Effector memory CD4-positive, alpha-beta T cell (primary cell): ENCODE measurements around the gene GMEB1.
"Not testable (repeated sequence)": the region's sequence is repeated elsewhere in the genome, so short reads cannot be mapped to it uniquely, and the experiment has no call there.

ENCODE experiments used
- DNase-seq, 3 donors: peaks; one replicate each; pipeline ENCODE4 v3.0.0-alpha.2; 2020
- H3K27ac ChIP-seq: 2 replicates; pipeline ENCODE4 v1.7.0; 2013; ENCODE audit warnings: mild to moderate bottlenecking, low read length, moderate library complexity; ENCODE audit not compliant: insufficient read depth, poor library complexity, severe bottlenecking
- H3K27me3 ChIP-seq: replicated peaks from 2 replicates; pipeline ENCODE4 v1.7.0; 2013; ENCODE audit warnings: mild to moderate bottlenecking, low read length; ENCODE audit not compliant: insufficient read depth, control insufficient read depth, poor library complexity, severe bottlenecking
- H3K36me3 ChIP-seq: 2 replicates; pipeline ENCODE4 v1.7.0; 2013; ENCODE audit warnings: mild to moderate bottlenecking, low read length, moderate library complexity; ENCODE audit not compliant: control insufficient read depth, insufficient read depth
- H3K4me1 ChIP-seq: 2 replicates; pipeline ENCODE4 v1.7.0; 2013; ENCODE audit warnings: low read length, mild to moderate bottlenecking; ENCODE audit not compliant: control insufficient read depth, insufficient read depth, poor library complexity, severe bottlenecking
- H3K4me3 ChIP-seq: 2 replicates; pipeline ENCODE4 v1.7.0; 2013; ENCODE audit warnings: low read length, low read depth, mild to moderate bottlenecking; ENCODE audit not compliant: insufficient read depth, poor library complexity, severe bottlenecking
- H3K9me3 ChIP-seq: 2 replicates; pipeline ENCODE4 v1.7.0; 2013; ENCODE audit warnings: mild to moderate bottlenecking, low read length, moderate library complexity; ENCODE audit not compliant: control insufficient read depth

Gene GMEB1

DNA sequence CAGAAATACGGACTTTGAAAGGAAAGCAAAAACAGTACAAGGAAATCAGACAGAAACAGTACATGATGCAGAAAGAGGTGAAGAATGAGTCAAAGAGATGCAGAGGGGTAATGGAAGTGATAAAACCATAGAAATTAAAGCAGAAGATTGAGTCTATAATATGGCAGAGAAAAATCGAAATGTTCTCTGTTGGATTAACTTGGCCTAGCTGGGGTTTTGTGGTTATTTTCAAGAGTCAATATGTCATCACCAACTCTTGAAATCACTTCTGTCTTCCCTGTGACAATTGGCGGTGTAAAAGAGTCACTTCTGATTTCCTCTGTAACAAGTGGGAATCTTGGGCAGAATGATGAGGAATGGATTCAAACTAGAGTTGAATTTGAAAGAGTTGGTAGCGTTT lies 75.6 kb downstream of the GMEB1 start:
- H3K4me1 ChIP-seq = peaks cover 25% of the 10 kb centered on the region
- no peak overlapping the region for H3K27ac ChIP-seq
- no peak for DNase-seq
- no peaks in the 10 kb centered on the region for H3K27me3 ChIP-seq
- H3K4me3 ChIP-seq = no peak overlapping the region
- H3K9me3 ChIP-seq = no peaks in the 10 kb centered on the region
- H3K36me3 ChIP-seq = peaks cover 42% of the 10 kb centered on the region

DNA sequence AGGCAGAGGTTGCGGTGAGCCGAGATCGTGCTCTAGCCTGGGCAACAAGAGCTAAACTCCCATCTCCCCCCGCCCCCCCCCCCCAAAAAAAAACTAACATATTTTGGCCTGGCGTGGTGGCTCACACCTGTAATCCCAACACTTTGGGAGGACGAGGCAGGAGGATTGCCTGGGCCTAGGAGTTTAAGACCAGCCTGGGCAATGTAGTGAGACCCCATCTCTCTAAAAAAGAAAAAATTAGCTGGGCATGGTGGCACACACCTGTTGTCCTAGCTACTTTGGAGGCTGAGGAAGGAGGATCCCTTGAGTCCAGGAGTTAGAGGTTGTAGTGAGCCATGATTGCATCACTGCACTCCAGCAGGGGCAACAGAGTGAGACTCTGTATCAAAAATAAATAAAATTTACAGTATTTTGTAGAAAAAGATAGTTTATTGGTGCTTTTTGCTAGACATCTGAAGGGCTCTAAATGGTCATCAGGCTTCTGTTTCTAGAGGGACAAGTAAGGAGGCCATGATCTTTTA lies 77.1 kb downstream of the GMEB1 start:
- Histone ChIP-seq H3K9me3 (no peaks in the 10 kb centered on the region), H3K36me3 (peaks cover 32% of the 10 kb centered on the region), H3K27me3 (no peaks in the 10 kb centered on the region), H3K4me1 (peaks cover 22% of the 10 kb centered on the region), H3K4me3 (no peak overlapping the region), H3K27ac (no peak overlapping the region)
- DNase-seq = no peak

DNA sequence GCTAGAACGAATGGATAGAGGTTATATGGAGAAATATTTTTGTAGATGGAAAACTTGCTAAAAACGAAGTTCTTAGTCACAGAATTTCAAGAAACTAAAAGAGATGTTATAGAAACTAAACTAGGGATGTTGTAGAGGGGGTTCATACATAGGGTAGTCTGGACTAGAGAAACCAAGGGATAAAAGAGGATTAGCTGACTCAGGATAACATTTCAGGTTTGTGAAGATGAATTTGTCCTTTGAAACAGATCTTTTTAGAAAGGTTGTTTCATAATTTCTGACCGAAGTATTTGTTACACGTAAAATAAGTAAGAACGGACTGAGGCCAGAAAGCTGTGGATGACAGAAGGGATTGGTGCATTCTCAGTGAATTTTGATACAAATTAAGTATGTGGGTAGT lies 81.7 kb downstream of the GMEB1 start:
- Histone ChIP-seq H3K27me3 (no peaks in the 10 kb centered on the region), H3K4me3 (no peak overlapping the region), H3K9me3 (no peaks in the 10 kb centered on the region), H3K36me3 (no peaks in the 10 kb centered on the region), H3K4me1 (peaks cover 39% of the 10 kb centered on the region), H3K27ac (no peak overlapping the region)
- no peak for DNase-seq

DNA sequence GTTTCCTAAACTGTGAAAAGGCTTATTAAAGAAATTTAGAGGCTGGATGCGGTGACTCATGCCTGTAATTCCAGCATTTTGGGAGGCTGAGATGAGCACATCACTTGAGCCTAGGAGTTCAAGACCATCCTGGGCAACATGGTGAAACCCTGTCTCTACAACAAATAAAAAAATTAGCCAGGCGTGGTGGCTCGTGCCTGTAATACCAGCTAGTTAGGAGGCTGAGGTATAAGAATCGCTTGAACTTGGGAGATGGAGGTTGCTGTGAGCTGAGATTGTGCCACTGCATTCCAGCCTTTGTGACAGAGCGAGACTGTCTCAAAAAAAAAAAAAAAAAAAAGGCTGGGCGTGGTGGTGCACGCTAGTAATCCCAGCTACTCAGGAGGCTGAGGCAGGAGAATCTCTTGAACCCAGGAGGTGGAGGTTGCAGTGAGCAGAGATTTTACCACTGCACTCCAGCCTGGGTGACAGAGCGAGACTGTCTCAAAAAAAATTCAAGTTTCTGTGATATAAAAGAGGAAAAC lies 82.2 kb downstream of the GMEB1 start:
- H3K27ac ChIP-seq, H3K27me3 ChIP-seq, DNase-seq, H3K9me3 ChIP-seq, H3K36me3 ChIP-seq, H3K4me3 ChIP-seq: not testable (repeated sequence)
- peaks cover 38% of the 10 kb centered on the region for H3K4me1 ChIP-seq

DNA sequence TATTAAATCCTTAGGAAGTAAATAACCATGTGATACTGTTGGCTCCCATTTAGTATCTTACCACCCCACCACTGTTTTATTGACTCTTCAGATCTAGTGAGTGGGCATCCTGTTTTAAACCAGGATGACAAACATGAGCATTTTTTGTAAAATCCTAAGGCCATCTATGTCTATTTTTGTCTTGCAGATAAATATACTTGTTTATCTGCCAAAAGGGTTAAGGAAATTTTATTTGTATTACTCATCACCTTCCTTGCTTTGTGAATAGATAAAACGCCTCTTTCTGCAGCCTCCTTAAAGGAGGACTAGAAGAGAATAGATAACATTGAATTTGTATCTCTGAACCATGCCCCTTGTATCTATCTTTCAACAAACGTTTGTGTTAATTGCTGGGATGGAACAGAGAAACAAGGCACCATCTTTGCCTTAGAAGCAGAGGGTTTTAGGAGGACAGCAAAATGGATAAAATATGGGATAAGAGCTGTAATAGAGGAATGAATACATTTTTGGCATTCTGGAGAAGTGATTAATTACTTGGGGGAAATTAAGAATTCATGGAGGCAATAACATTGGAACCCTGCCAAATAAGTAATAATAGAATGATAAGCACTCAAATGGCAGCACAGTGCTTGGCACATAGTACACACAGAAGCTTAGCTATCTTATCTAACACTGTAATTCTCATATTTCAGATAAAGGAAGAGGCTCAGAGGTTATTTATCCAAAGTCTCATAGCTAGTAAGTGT lies 82.9 kb downstream of the GMEB1 start:
- Histone ChIP-seq H3K4me1 (peaks cover 37% of the 10 kb centered on the region), H3K9me3 (no peaks in the 10 kb centered on the region), H3K27ac (no peak overlapping the region), H3K36me3 (no peaks in the 10 kb centered on the region), H3K4me3 (no peak overlapping the region), H3K27me3 (no peaks in the 10 kb centered on the region)
- no peak for DNase-seq

DNA sequence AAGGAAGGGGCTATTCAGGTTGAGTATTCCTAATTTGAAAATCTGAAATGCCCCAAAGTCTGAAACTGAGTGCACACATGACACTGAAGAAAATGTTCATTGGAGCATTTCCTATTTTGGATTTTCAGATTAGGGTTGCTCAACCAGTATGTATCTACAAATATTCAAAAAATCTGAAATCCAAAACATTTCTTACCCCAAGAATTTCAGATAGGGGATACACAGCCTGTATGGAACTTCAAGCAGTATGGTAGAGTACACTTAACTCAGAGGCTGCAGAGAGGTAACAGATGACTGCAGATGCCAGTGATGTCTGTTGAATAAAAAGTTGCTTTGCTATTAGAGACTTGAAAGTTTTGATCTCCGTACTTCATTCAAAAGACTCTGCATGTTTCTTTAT lies 87.1 kb downstream of the GMEB1 start:
- no peak overlapping the region for H3K4me3 ChIP-seq
- H3K36me3 ChIP-seq = peaks cover 25% of the 10 kb centered on the region
- DNase-seq = no peak
- no peaks in the 10 kb centered on the region for H3K9me3 ChIP-seq
- no peak overlapping the region for H3K27ac ChIP-seq
- H3K4me1 ChIP-seq = peaks cover 28% of the 10 kb centered on the region
- H3K27me3 ChIP-seq = no peaks in the 10 kb centered on the region

DNA sequence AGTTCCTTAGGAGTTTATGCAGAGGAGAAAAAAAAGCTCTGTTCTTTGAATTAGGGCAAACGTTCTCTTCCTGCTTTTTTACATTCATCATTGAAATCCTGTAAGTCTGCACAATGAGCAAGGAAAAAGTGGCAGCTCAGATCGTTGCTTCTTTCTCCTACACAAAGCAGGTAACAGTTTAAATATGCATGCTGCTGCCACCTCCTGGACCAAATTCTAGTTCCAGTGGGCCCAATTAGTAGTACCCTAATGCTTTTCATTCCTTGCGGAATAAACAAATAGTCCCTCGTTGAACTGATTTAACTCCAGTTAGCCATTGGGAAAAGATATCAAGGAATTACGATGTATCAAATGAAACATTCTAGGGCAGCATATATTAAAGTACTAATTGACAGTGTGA lies 88.3 kb downstream of the GMEB1 start:
- Histone ChIP-seq H3K36me3 (peaks cover 29% of the 10 kb centered on the region), H3K27ac (no peak overlapping the region), H3K4me3 (no peak overlapping the region), H3K27me3 (no peaks in the 10 kb centered on the region), H3K4me1 (peaks cover 23% of the 10 kb centered on the region), H3K9me3 (no peaks in the 10 kb centered on the region)
- no peak for DNase-seq

DNA sequence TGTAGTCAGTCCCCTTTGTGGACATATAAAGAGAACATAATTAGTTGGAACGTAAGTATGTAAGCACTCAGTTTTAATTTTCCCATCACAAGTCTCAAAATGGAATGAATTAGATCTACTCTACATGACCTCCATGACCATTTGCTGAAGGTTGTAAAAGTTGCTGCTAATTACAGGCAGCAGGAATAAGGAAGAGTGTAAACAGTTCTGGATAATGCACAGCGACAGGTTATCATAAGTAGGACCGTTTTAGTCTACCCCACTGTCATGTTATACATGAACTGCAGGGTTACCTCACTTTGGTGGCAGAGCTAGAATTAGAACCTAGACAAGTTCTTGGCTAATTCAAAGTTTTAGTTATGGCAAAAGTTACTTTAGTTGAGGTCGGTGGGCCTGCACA lies 89.8 kb downstream of the GMEB1 start:
- no peak for DNase-seq
- Histone ChIP-seq H3K4me3 (no peak overlapping the region), H3K9me3 (no peaks in the 10 kb centered on the region), H3K27me3 (no peaks in the 10 kb centered on the region), H3K27ac (no peak overlapping the region), H3K36me3 (peaks cover 30% of the 10 kb centered on the region), H3K4me1 (peaks cover 20% of the 10 kb centered on the region)

DNA sequence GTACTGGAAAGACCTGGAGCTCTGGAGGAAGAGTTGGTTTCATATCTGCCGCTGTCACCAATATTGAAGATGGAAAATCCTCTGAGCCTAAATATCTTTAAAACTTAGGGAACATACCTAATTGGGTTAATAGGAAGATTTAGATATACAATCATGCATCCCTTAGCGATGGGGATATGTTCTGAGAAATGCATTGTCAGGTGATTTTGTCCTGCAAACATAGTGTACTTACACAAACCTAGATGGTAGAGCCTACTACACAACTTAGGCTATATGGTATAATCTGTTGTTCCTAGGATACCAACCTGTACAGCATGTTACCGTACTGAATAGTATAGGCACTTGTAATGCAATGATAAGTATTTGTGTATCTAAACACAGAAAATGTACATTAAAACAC lies 90.7 kb downstream of the GMEB1 start:
- peaks cover 30% of the 10 kb centered on the region for H3K36me3 ChIP-seq
- no peak overlapping the region for H3K27ac ChIP-seq
- peaks cover 16% of the 10 kb centered on the region for H3K4me1 ChIP-seq
- no peaks in the 10 kb centered on the region for H3K9me3 ChIP-seq
- H3K4me3 ChIP-seq = no peak overlapping the region
- no peak for DNase-seq
- no peaks in the 10 kb centered on the region for H3K27me3 ChIP-seq

DNA sequence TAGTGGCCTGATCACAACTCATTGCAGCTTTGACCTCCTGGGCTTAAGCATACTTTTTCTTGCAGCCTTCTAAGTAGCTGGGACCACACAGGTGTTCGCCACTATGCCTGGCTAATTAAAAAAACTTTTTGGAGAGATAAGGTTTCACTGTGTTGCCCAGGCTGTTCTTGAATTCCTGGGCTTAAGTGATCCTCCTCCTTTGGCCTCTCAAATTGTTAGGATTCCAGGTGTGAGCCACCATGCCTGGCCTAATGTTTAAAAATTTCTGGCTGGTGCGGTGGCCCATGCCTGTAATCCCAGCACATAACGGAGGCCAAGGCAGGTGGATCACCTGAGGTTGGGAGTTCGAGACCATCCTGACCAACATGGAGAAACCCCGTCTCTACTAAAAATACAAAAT lies 92.6 kb downstream of the GMEB1 start:
- Histone ChIP-seq H3K27ac (no peak overlapping the region), H3K4me3 (no peak overlapping the region), H3K4me1 (peaks cover 5% of the 10 kb centered on the region), H3K27me3 (no peaks in the 10 kb centered on the region), H3K36me3 (peaks cover 30% of the 10 kb centered on the region), H3K9me3 (no peaks in the 10 kb centered on the region)
- no peak for DNase-seq
